HCT116 (cell line): ENCODE data around the gene KRTAP10-10. TPM values are rescaled to one million over a fixed set of nuclear protein-coding genes. Genes with fewer than 3 reads are reported as not detected.
"Not testable (repeated sequence)": the region's sequence is repeated elsewhere in the genome, so short reads cannot be mapped to it uniquely, and the experiment has no call there.

ENCODE experiments used
- ATAC-seq: fragments of 200-7000 bp; cut with Tn5 transposase; 2 replicates; pipeline ENCODE4 v1.9.1; 2020; ENCODE audit warnings: mild to moderate bottlenecking, moderate library complexity
- BruUV-seq: library from RNA; stranded (reverse); fragments of 400-500 nt; replicated peaks from 2 replicates; lab custom pipeline; 2021; lab: Mats Ljungman, UMichigan
- CTCF ChIA-PET: fragments of 300-600 bp; sonication (Branson Sonifier 250); formaldehyde crosslinking; loops from one replicate; lab custom pipeline; 2021; ENCODE audit warnings: antibody characterized with exemption; lab: Charles Lee
- POLR2A ChIA-PET: fragments of 300-600, 350-600 bp; sonication (Branson Sonifier 250); formaldehyde crosslinking; loops from one replicate; lab custom pipeline; 2021; ENCODE audit warnings: antibody characterized with exemption; lab: Charles Lee
- RAD21 ChIA-PET, 2 experiments: fragments of 300-600 bp; sonication (Branson Sonifier 250); formaldehyde crosslinking; loops; one replicate each; lab custom pipeline; 2023; ENCODE audit warnings: low total read pairs in 2 of 2; ENCODE audit not compliant: uncharacterized antibody in 2 of 2, unreplicated experiment in 2 of 2, low non-redundant PET in 1 of 2; lab: Charles Lee
- DNase-seq: peaks from one replicate; pipeline ENCODE4 v3.0.0-alpha.2; 2010; ENCODE audit warnings: low read depth, low spot score
- H2AFZ ChIP-seq: fragments of 200-600 bp; shearing (Covaris generic), sonication (generic); 2 replicates; pipeline ENCODE4 v1.6.1; 2017; ENCODE audit warnings: low read depth, mixed run types, mixed read lengths, antibody characterized with exemption, low read length; ENCODE audit not compliant: poor library complexity, severe bottlenecking
- H3K27ac ChIP-seq: 2 replicates; pipeline ENCODE4 v1.5.1; 2012; ENCODE audit warnings: low read depth, low read length
- H3K27me3 ChIP-seq: fragments of 200-600 bp; sonication (generic); 2 replicates; pipeline ENCODE4 v1.6.1; 2016; ENCODE audit warnings: mixed run types, low read length, mixed read lengths; ENCODE audit not compliant: insufficient read depth
- H3K36me3 ChIP-seq, 2 experiments: fragments of 200-500 bp in 1 of 2; fragments of 200-600 bp in 1 of 2; sonication (Bioruptor generic) in 1 of 2; sonication (generic) in 1 of 2; 2 replicates each; pipeline versions ENCODE4 v1.5.1 to v1.6.1; 2014 to 2016; ENCODE audit warnings: low read length in 2 of 2, inconsistent platforms in 1 of 2, mixed read lengths in 1 of 2, mixed run types in 1 of 2; ENCODE audit not compliant: insufficient read depth in 2 of 2, control insufficient read depth in 1 of 2
- H3K4me1 ChIP-seq, 2 experiments: fragments of 200-600 bp in 1 of 2; sonication (generic) in 1 of 2; 2 replicates each; pipeline versions ENCODE4 v1.5.1 to v1.6.1; 2012 to 2017; ENCODE audit warnings: low read length in 2 of 2, inconsistent platforms in 1 of 2, mild to moderate bottlenecking in 1 of 2, mixed read lengths in 1 of 2, mixed run types in 1 of 2, moderate library complexity in 1 of 2; ENCODE audit not compliant: insufficient read depth in 2 of 2, control insufficient read depth in 1 of 2
- H3K4me2 ChIP-seq: fragments of 200-600 bp; sonication (generic); 2 replicates; pipeline ENCODE4 v1.6.1; 2017; ENCODE audit warnings: mixed run types, low read length, mixed read lengths
- H3K4me3 ChIP-seq, 2 experiments: fragments of 200-600 bp in 1 of 2; sonication (generic) in 1 of 2; replicated peaks in 1 of 2; 2 replicates each; pipeline ENCODE4 v1.5.1; 2011 to 2016; ENCODE audit warnings: low read length in 2 of 2, control low read depth in 1 of 2, low read depth in 1 of 2, mild to moderate bottlenecking in 1 of 2, mixed read lengths in 1 of 2, mixed run types in 1 of 2
- H3K79me2 ChIP-seq: fragments of 200-600 bp; sonication (generic); 2 replicates; pipeline ENCODE4 v1.6.1; 2017; ENCODE audit warnings: mild to moderate bottlenecking, mixed run types, low read length, moderate library complexity, mixed read lengths; ENCODE audit not compliant: insufficient read depth
- H3K9ac ChIP-seq: fragments of 200-600 bp; sonication (generic); 2 replicates; pipeline ENCODE4 v1.6.1; 2016; ENCODE audit warnings: low read length, mixed read lengths
- H3K9me2 ChIP-seq: fragments of 200-600 bp; sonication (generic), shearing (Covaris generic); 2 replicates; pipeline ENCODE4 v1.6.1; 2017; ENCODE audit warnings: mixed run types, mild to moderate bottlenecking, moderate library complexity; ENCODE audit not compliant: insufficient read depth
- H3K9me3 ChIP-seq, 2 experiments: fragments of 200-500 bp in 1 of 2; fragments of 200-600 bp in 1 of 2; sonication (Bioruptor generic) in 1 of 2; sonication (generic) in 1 of 2; 2 replicates each; pipeline ENCODE4 v1.6.1; 2014 to 2017; ENCODE audit warnings: low read length in 2 of 2, mixed read lengths in 2 of 2, inconsistent platforms in 1 of 2, low read depth in 1 of 2, mild to moderate bottlenecking in 1 of 2, mixed run types in 1 of 2, moderate library complexity in 1 of 2; ENCODE audit not compliant: control insufficient read depth in 1 of 2, insufficient read depth in 1 of 2
- H4K20me1 ChIP-seq: fragments of 200-600 bp; sonication (generic), shearing (Covaris generic); 2 replicates; pipeline ENCODE4 v1.6.1; 2017; ENCODE audit warnings: mixed run types, mild to moderate bottlenecking, moderate library complexity; ENCODE audit not compliant: insufficient read depth
- EGR1 ChIP-seq: IDR thresholded peaks from 2 replicates; pipeline ENCODE4 v1.6.1; 2012; ENCODE audit warnings: low read depth
- ELF1 ChIP-seq: IDR thresholded peaks from 2 replicates; pipeline ENCODE4 v1.6.1; 2012; ENCODE audit warnings: low read depth, borderline replicate concordance
- FOSL1 ChIP-seq: IDR thresholded peaks from 2 replicates; pipeline ENCODE4 v1.6.1; 2012; ENCODE audit warnings: low read depth
- SIN3A ChIP-seq: IDR thresholded peaks from 2 replicates; pipeline ENCODE4 v1.6.1; 2012; ENCODE audit warnings: low read depth
- SP1 ChIP-seq: IDR thresholded peaks from 2 replicates; pipeline ENCODE4 v1.6.1; 2012; ENCODE audit warnings: low read depth
- SRF ChIP-seq: IDR thresholded peaks from 2 replicates; pipeline ENCODE4 v1.6.1; 2012; ENCODE audit warnings: low read depth
- ZFX ChIP-seq: fragments of 450-650 bp; IDR thresholded peaks from 2 replicates; pipeline ENCODE4 v1.6.1; 2017
- intact Hi-C: fragments of 100-400 bp; cut with micrococcal nuclease; formaldehyde crosslinking; loops from 2 replicates; pipeline ENCODE4 v1.10.0; 2022
- total RNA-seq: library from RNA; stranded (reverse); gene quantifications from one replicate; pipeline ENCODE4 v1.2.1, GENCODE V29; 2021; ENCODE audit not compliant: unreplicated experiment

KRTAP10-10 gene
- total RNA-seq, 1 experiment from 2014 or later: not detected

- TF ChIP-seq ELF1 (no peak), SP1 (no peak), EGR1 (no peak), SRF (no peak), SIN3A (no peak), ZFX (no peak), FOSL1 (no peak)
These were observed 743 bp upstream of the KRTAP10-10 start (continued) for GRCh38 chr21:44636209-44637017.

- RAD21 ChIA-PET, H3K4me3 ChIP-seq, H3K27me3 ChIP-seq, H4K20me1 ChIP-seq, DNase-seq, H3K27ac ChIP-seq, H3K79me2 ChIP-seq, H3K9me2 ChIP-seq, H3K4me2 ChIP-seq, H3K36me3 ChIP-seq, ATAC-seq, H3K9ac ChIP-seq, BruUV-seq, POLR2A ChIA-PET, H3K4me1 ChIP-seq, intact Hi-C loops, H3K9me3 ChIP-seq, CTCF ChIA-PET, H2AFZ ChIP-seq: not testable (repeated sequence)
These were observed 744 bp downstream of the KRTAP10-10 start for GRCh38 chr21:44637851-44638348.

- H3K4me2 ChIP-seq, H3K4me3 ChIP-seq, H3K36me3 ChIP-seq, DNase-seq, H3K4me1 ChIP-seq, intact Hi-C loops, H3K9ac ChIP-seq, CTCF ChIA-PET, H3K79me2 ChIP-seq, H3K27me3 ChIP-seq, H3K27ac ChIP-seq, BruUV-seq, H4K20me1 ChIP-seq, H3K9me3 ChIP-seq, RAD21 ChIA-PET, POLR2A ChIA-PET, H3K9me2 ChIP-seq, H2AFZ ChIP-seq, ATAC-seq: not testable (repeated sequence)
These were observed 1.6 kb downstream of the KRTAP10-10 start for GRCh38 chr21:44638506-44639330.
